Measurements from ENCODE around the gene UFC1. TPM values are rescaled to one million over a fixed set of nuclear protein-coding genes. Genes with fewer than 3 reads are reported as not detected.

UFC1 gene
- polyA plus RNA-seq, 1 donor (not counting 4 experiments of a cell fraction or from before 2014, with no cell fraction given), result 86.4 TPM

GRCh38 chr1:161171191-161171590 lies 17.4 kb downstream of the UFC1 start:
- Histone ChIP-seq H3K79me2 (ENCODE audit: control insufficient read depth, insufficient read depth, low read length) (peaks cover 6% of the 10 kb centered on the region), H3K27me3 (ENCODE audit: control insufficient read depth, extremely low read depth, insufficient read depth, low read length) (no peaks in the 10 kb centered on the region), H4K20me1 (ENCODE audit: control insufficient read depth, extremely low read depth, insufficient read depth, low read length) (no peaks in the 10 kb centered on the region), H3K36me3 (ENCODE audit: control insufficient read depth in 2 of 2, extremely low read depth in 1 of 2, insufficient read depth in 2 of 2, low read length in 2 of 2) (peaks cover 25 to 39% of the 10 kb centered on the region in 2 experiments), H3K27ac (ENCODE audit: control insufficient read depth, insufficient read depth, low read length) (no peak overlapping the region), H2AFZ (ENCODE audit: control insufficient read depth, low read length) (no peak overlapping the region), H3K9me3 (ENCODE audit: control insufficient read depth, low read depth, low read length) (no peaks in the 10 kb centered on the region), H3K4me1 (ENCODE audit: control insufficient read depth, extremely low read depth, insufficient read depth, low read length) (peaks cover 8% of the 10 kb centered on the region), H3K4me2 (ENCODE audit: control insufficient read depth, extremely low read depth, insufficient read depth, low read depth, low read length) (no peak overlapping the region), H3K9ac (ENCODE audit: control insufficient read depth, extremely low read depth, insufficient read depth, low read length) (no peak overlapping the region), H3K4me3 (ENCODE audit: control insufficient read depth in 2 of 3, extremely low read depth in 1 of 3, insufficient read depth in 2 of 3, low read depth in 1 of 3, low read length in 3 of 3) (no peak overlapping the region), H3K9me1 (ENCODE audit: control insufficient read depth, extremely low read depth, insufficient read depth, low read length) (no peaks in the 10 kb centered on the region)
- TF ChIP-seq, protein P1, sequence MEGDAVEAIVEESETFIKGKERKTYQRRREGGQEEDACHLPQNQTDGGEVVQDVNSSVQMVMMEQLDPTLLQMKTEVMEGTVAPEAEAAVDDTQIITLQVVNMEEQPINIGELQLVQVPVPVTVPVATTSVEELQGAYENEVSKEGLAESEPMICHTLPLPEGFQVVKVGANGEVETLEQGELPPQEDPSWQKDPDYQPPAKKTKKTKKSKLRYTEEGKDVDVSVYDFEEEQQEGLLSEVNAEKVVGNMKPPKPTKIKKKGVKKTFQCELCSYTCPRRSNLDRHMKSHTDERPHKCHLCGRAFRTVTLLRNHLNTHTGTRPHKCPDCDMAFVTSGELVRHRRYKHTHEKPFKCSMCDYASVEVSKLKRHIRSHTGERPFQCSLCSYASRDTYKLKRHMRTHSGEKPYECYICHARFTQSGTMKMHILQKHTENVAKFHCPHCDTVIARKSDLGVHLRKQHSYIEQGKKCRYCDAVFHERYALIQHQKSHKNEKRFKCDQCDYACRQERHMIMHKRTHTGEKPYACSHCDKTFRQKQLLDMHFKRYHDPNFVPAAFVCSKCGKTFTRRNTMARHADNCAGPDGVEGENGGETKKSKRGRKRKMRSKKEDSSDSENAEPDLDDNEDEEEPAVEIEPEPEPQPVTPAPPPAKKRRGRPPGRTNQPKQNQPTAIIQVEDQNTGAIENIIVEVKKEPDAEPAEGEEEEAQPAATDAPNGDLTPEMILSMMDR (optimal IDR thresholded peaks at IDR 0.05 in 1 of 3, IDR thresholded peaks at IDR 0.05 in 1 of 3, conservative IDR thresholded peaks at IDR 0.05 in 1 of 3; ENCODE audit: extremely low read depth in 1 of 3, insufficient read depth in 2 of 3, low read length in 3 of 3), result peak in 2 of 3 experiments; percentile 17 to 18
- no peak for TF ChIP-seq EZH2 (IDR thresholded peaks at IDR 0.05; ENCODE audit: low read length)
- DNase-seq (ENCODE audit: low read depth, low spot score) (no peak), FAIRE-seq (no peak)
- dilution Hi-C loops (cut with MboI; ENCODE audit: extremely low pct_ligation_motif_present, low sequenced_read_pairs), result no loop called here

DNA sequence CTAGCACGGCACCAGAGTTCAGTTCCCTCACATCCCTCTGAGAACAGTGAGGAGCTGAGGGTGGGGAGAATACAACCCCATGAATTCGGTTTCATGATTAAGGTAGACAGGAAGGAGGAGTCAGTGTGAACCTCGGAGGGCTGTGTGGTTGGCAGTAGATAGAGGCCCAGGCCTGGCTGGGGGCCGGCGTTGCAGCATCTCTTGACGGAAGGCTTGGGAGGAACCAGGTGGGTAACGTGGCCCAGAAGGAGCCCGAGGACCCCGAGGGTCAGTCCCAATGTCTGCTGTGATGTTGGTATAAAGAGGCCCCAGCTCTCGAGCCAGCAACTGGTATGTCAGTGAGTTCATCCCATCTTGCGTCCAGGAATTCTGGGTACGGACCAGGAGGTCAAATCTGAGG lies 17.9 kb downstream of the UFC1 start:
- Histone ChIP-seq H3K9me3 (ENCODE audit: control insufficient read depth, low read depth, low read length) (no peaks in the 10 kb centered on the region), H3K9ac (ENCODE audit: control insufficient read depth, extremely low read depth, insufficient read depth, low read length) (no peak overlapping the region), H3K4me1 (ENCODE audit: control insufficient read depth, extremely low read depth, insufficient read depth, low read length) (peaks cover 13% of the 10 kb centered on the region), H4K20me1 (ENCODE audit: control insufficient read depth, extremely low read depth, insufficient read depth, low read length) (no peaks in the 10 kb centered on the region), H3K36me3 (ENCODE audit: control insufficient read depth in 2 of 2, extremely low read depth in 1 of 2, insufficient read depth in 2 of 2, low read length in 2 of 2) (peaks cover 25 to 39% of the 10 kb centered on the region in 2 experiments), H3K27ac (ENCODE audit: control insufficient read depth, insufficient read depth, low read length) (no peak overlapping the region), H3K9me1 (ENCODE audit: control insufficient read depth, extremely low read depth, insufficient read depth, low read length) (no peaks in the 10 kb centered on the region), H3K4me2 (ENCODE audit: control insufficient read depth, extremely low read depth, insufficient read depth, low read depth, low read length) (no peak overlapping the region), H3K79me2 (ENCODE audit: control insufficient read depth, insufficient read depth, low read length) (peaks cover 11% of the 10 kb centered on the region), H2AFZ (ENCODE audit: control insufficient read depth, low read length) (no peak overlapping the region), H3K4me3 (ENCODE audit: control insufficient read depth in 2 of 3, extremely low read depth in 1 of 3, insufficient read depth in 2 of 3, low read depth in 1 of 3, low read length in 3 of 3) (no peak overlapping the region), H3K27me3 (ENCODE audit: control insufficient read depth, extremely low read depth, insufficient read depth, low read length) (no peaks in the 10 kb centered on the region)
- dilution Hi-C loops (cut with MboI; ENCODE audit: extremely low pct_ligation_motif_present, low sequenced_read_pairs), result no loop called here
- no peak for TF ChIP-seq EZH2 (IDR thresholded peaks at IDR 0.05; ENCODE audit: low read length)
- TF ChIP-seq, protein P1 (optimal IDR thresholded peaks at IDR 0.05 in 1 of 3, IDR thresholded peaks at IDR 0.05 in 1 of 3, conservative IDR thresholded peaks at IDR 0.05 in 1 of 3; ENCODE audit: extremely low read depth in 1 of 3, insufficient read depth in 2 of 3, low read length in 3 of 3), result no peak
- FAIRE-seq (no peak), DNase-seq (ENCODE audit: low read depth, low spot score) (no peak)

All from keratinocyte (primary cell).